SK-N-MC (cell line): ENCODE data around the gene IL32.

Source experiments
- DNase-seq: peaks from one replicate; pipeline ENCODE4 v3.0.0-alpha.2; 2011; ENCODE audit warnings: low read depth, low spot score
- H3K27ac ChIP-seq: fragments of 200-600 bp; sonication (generic); 2 replicates; pipeline ENCODE4 v1.5.1; 2016; ENCODE audit warnings: mixed run types
- H3K36me3 ChIP-seq: fragments of 200-600 bp; sonication (generic); 2 replicates; pipeline ENCODE4 v1.6.1; 2017; ENCODE audit warnings: antibody characterized with exemption, low read length, mixed read lengths; ENCODE audit not compliant: insufficient read depth
- H3K4me3 ChIP-seq: fragments of 200-600 bp; sonication (generic); 2 replicates; pipeline ENCODE4 v1.5.1; 2016
- H3K9ac ChIP-seq: fragments of 200-600 bp; sonication (generic); 2 replicates; pipeline ENCODE4 v1.8.0; 2017; ENCODE audit warnings: mixed run types, mixed read lengths; ENCODE audit not compliant: insufficient read length
- H3K9me3 ChIP-seq: fragments of 200-600 bp; sonication (generic); 2 replicates; pipeline ENCODE4 v1.6.1; 2017; ENCODE audit warnings: low read depth, mild to moderate bottlenecking, antibody characterized with exemption, low read length, moderate library complexity, mixed read lengths
- EZH2 ChIP-seq: fragments of 200-600 bp; sonication (generic); IDR thresholded peaks from one replicate; pipeline ENCODE4 v1.6.1; 2017; ENCODE audit warnings: antibody characterized with exemption
- FOXP2 ChIP-seq: optimal IDR thresholded peaks from 2 replicates; pipeline ENCODE3; 2011; ENCODE audit warnings: mild to moderate bottlenecking, moderate library complexity; ENCODE audit not compliant: insufficient read depth; ENCODE audit errors: extremely low read length, control extremely low read depth
- POLR2AphosphoS5 ChIP-seq: IDR thresholded peaks from 2 replicates; pipeline ENCODE4 v1.6.1; 2012; ENCODE audit warnings: mild to moderate bottlenecking, low read depth, low read length, borderline replicate concordance

The IL32 gene

GRCh38 chr16:3021449-3022207, 43.8 kb upstream of the IL32 start:
- Histone ChIP-seq H3K4me3 (peak overlapping the region; percentile 83), H3K9me3 (no peaks in the 10 kb centered on the region), H3K27ac (peak overlapping the region; percentile 77; the same call in 1 of the 2 replicates), H3K36me3 (peaks cover 8% of the 10 kb centered on the region; the same call in 1 of the 2 replicates), H3K9ac (no peak overlapping the region)
- DNase-seq = no peak
- no peak for TF ChIP-seq POLR2AphosphoS5
- TF ChIP-seq FOXP2 = no peak
- TF ChIP-seq EZH2 = no peak

GRCh38 chr16:3022208-3022683, 43.2 kb upstream of the IL32 start:
- peak overlapping the region; percentile 77 for H3K27ac ChIP-seq
- TF ChIP-seq EZH2 (no peak), FOXP2 (no peak), POLR2AphosphoS5 (no peak)
- H3K9me3 ChIP-seq = no peaks in the 10 kb centered on the region
- H3K36me3 ChIP-seq = peaks cover 14% of the 10 kb centered on the region; the same call in 1 of the 2 replicates
- no peak overlapping the region for H3K9ac ChIP-seq
- peak overlapping the region; percentile 83 for H3K4me3 ChIP-seq
- DNase-seq = no peak

GRCh38 chr16:3022684-3023414, 42.6 kb upstream of the IL32 start:
- Histone ChIP-seq H3K9ac (no peak overlapping the region), H3K4me3 (peak overlapping the region; percentile 83), H3K9me3 (no peaks in the 10 kb centered on the region), H3K27ac (peak overlapping the region; percentile 77), H3K36me3 (peaks cover 15% of the 10 kb centered on the region; the same call in 1 of the 2 replicates)
- no peak for DNase-seq
- no peak; the same call in none of the 2 replicates for TF ChIP-seq POLR2AphosphoS5
- TF ChIP-seq EZH2 = no peak
- no peak for TF ChIP-seq FOXP2

- TF ChIP-seq POLR2AphosphoS5 = no peak; the same call in 1 of the 2 replicates
- Histone ChIP-seq H3K9me3 (no peaks in the 10 kb centered on the region), H3K27ac (no peak overlapping the region), H3K9ac (peak overlapping the region; percentile 89), H3K4me3 (peak overlapping the region; percentile 83), H3K36me3 (peaks cover 15% of the 10 kb centered on the region; the same call in 1 of the 2 replicates)
- no peak for DNase-seq
These were observed 42.1 kb upstream of the IL32 start for GRCh38 chr16:3023415-3023668.

- Histone ChIP-seq H3K36me3 (peaks cover 15% of the 10 kb centered on the region; the same call in 1 of the 2 replicates), H3K9ac (peak within 1 kb of the TSS; percentile 89), H3K9me3 (no peaks in the 10 kb centered on the region), H3K4me3 (peak within 1 kb of the TSS; percentile 83), H3K27ac (peak within 1 kb of the TSS; percentile 91)
- TF ChIP-seq POLR2AphosphoS5 = peak; percentile 93
- TF ChIP-seq EZH2 = no peak
- peak; percentile 79 for TF ChIP-seq FOXP2
- DNase-seq = peak; percentile 96
These were observed 41.6 kb upstream of the IL32 start, which contains the start of the genes HCFC1R1 and THOC6 for GRCh38 chr16:3023669-3024478. HCFC1R1 (minus strand) TSS chr16:3023942; CDS start chr16:3023941, 1 bp downstream. THOC6 (plus strand) TSS chr16:3024035; CDS start chr16:3024327, 292 bp downstream.

- H3K36me3 ChIP-seq = peaks cover 15% of the 10 kb centered on the region; the same call in 1 of the 2 replicates
- no peak overlapping the region for H3K4me3 ChIP-seq
- no peak overlapping the region for H3K9ac ChIP-seq
- no peak for DNase-seq
- no peaks in the 10 kb centered on the region for H3K9me3 ChIP-seq
- H3K27ac ChIP-seq = no peak overlapping the region
- TF ChIP-seq POLR2AphosphoS5 = no peak
- no peak for TF ChIP-seq FOXP2
- TF ChIP-seq EZH2 = no peak
These were observed 40.1 kb upstream of the IL32 start for GRCh38 chr16:3025032-3026002.

- H3K4me3 ChIP-seq = no peak overlapping the region
- no peak overlapping the region for H3K27ac ChIP-seq
- no peak overlapping the region for H3K9ac ChIP-seq
- peaks cover 15% of the 10 kb centered on the region; the same call in 1 of the 2 replicates for H3K36me3 ChIP-seq
- no peak for DNase-seq
- H3K9me3 ChIP-seq = no peaks in the 10 kb centered on the region
- no peak for TF ChIP-seq EZH2
- TF ChIP-seq POLR2AphosphoS5 = no peak
- no peak for TF ChIP-seq FOXP2
These were observed 39.4 kb upstream of the IL32 start for GRCh38 chr16:3026003-3026378.
